Inflammatory macrophage (primary cell): ENCODE data around the gene C16orf87.

Experiments
- DNase-seq, 2 donors: peaks; one replicate each; pipeline ENCODE4 v3.0.0-alpha.2; 2020 to 2022

C16orf87 gene

DNA sequence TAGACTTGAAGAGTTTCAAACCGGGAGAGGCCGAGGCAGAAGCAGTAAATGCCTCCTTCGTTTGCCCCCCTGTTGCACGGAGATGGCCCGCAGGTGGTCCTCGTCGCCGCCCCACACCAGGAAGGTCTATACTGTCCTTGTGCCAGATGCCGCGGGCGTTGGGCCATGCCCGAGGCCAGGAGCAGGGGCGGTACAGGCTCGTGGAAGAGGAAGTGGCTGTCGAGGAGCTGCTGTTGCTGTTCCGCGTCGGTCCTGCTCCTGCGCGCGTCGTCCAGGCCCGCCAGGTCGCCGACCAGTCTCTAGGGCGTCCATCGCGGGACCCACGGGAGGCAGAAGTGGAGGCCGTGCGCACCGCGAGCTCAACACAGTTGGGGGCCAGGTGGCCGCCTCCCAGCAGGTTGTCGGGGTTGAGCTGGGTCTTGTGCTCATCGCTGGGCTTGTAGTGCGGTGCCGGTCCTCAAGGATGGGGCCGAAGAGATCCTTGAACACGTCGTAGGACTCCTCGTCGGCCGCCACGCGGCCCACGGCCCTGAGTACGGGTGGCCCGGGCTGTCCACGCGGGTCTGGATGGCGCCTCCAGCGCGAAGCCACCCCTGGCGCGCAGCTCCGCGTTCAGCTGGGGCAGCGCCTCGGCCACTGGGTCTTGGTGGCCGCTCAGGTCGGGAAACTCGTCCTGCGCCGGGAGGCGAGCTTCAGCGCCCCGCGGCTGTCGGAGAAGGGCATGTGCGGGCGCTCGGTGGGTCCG, 13.1 kb upstream of the C16orf87 start:
- DNase-seq = peak in 1 of 2 donors; percentile 56

GRCh38 chr16:46842192-46842895, 11.4 kb upstream of the C16orf87 start:
- no peak for DNase-seq

DNA sequence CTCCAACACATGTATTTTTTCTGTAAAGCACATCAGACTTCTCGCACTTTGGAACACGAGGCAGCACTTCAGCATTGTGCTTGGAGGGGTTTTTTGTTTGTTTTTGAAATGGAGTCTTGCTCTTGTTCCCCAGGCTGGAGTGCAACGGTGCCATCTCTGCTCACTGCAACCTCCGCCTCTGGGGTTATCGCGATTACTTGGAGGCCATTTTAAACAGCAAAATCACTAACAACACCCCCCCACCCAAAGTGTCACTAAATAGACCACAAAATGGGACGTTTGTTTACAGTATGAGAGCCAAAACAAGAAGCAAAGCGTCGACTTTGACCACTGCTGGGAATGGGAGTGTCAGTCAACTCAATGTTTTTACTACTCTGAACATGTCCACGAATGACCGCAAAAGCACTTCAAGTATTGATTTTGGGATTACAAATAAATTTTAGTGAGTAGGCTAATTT, 9.0 kb upstream of the C16orf87 start:
- DNase-seq = no peak

DNA sequence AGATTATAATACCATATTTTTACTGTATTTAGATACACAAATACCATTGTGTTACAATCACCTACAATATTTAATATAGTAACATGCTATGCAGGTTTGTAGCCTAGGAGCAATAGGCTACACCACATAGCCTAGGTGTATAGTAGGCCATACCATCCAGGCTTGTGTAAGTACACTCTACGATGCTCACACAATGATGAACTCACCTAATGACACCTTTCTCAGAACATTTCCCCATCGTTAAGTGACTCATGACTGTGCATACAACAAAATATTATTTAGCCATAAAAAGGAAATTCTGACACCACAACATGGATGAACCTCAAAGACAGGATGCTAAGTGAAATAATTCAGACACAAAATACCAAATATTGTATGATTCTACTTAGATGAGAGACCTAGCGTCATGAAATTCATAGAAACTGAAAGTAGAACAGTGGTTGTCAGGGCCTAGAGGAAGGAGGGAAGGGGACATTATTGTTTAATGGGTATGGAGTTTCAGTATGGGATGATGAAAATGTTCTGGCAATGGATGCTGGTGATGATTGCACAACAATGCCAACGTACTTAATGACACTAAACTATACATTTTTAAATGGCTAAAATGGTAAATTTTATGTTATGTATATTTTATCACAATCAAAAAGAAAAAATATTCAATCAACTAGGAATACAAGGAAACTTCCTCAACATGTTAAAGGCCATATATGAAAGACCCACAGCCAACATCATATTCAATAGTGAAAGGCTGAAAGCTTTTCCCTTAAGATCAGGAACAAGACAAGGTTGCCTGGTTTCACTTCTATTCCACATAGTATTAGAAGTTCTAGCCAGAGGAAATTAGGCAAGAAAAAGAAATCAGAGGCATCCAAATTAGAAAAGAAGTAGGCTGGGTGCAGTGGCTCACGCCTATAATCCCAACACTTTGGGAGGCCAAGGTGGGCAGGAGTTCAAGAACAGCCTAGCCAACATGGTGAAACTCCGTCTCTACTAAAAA, 5.9 kb upstream of the C16orf87 start:
- DNase-seq = peak; percentile 14 to 50

DNA sequence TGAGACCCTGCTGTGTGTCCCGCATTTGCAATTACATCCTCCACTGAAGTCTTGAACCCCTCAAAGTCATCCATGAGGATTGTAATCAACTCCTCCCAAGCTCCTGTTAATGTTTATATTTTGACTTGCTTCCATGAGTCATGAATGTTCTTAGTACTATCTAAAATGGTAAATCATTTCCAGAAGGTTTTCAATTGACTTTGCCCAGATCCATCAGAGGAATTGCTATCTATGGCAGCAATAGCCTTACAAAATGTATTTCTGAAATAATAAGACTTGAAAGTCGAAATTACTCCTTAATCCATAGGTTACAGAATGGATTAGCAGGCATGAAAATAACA, 2.5 kb upstream of the C16orf87 start:
- DNase-seq = no peak

- no peak for DNase-seq
Measured at GRCh38 chr16:46832757-46833459, 1.9 kb upstream of the C16orf87 start.

- DNase-seq = peak; percentile 14 to 39
Measured at GRCh38 chr16:46830417-46830901, 521 bp downstream of the C16orf87 start.

GRCh38 chr16:46828943-46829342, 2.0 kb downstream of the C16orf87 start:
- no peak for DNase-seq

GRCh38 chr16:46828292-46828691, 2.7 kb downstream of the C16orf87 start:
- DNase-seq = no peak

DNA sequence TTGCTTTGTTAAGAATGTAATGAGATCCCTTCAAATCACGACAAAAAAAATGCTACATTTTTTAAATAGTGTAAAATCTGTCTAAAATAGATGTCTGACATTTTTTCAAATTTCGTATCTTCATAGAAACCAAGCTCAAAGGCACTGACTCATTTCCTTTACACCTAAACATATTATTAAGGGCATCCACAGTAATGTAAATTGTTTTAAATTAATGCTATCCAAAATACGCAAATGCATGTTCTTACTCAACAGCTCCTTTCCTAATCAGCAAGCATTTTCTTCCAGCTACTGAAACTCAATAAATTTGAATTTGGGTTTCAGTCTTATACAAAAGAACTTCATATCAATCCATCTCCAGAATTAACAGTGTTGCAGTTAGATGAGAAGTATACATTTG, 4.3 kb downstream of the C16orf87 start:
- DNase-seq = no peak

DNA sequence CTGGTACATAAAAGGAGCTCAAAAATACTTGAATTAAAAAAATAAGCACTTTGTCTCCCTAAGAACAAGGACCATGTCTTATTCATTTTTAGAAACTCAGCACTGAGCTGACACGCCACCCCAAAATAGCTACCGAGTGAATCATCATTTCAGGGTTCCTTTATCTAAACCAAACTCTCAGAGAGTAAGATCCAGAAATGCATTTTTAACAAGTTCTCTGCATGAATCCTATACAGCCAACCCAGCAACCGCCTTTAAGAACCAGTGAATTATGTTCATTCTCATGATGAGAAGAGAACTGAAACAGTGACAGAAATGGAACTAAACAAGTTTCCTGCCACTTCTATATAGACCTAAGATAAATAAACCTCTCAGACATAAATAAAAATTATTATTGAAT, 8.7 kb downstream of the C16orf87 start:
- DNase-seq = no peak

DNA sequence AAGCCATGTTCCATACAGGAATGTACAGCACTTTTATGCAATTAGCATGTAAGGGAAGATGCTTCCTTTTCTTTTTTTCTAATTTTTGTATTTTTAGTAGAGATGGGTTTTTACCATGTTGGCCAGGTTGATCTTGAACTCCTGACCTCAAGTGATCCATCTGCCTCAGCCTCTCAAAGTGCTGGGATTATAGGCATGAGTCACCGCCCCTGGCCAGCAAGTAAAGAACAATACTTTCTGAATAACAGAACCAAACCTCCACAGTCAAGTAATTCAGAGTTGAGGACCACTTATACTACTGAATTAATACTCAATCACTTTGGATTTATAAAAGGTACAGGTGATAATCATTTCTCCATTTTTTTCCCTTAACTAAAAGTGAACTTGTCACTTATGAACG, 13.0 kb downstream of the C16orf87 start:
- DNase-seq = no peak

DNA sequence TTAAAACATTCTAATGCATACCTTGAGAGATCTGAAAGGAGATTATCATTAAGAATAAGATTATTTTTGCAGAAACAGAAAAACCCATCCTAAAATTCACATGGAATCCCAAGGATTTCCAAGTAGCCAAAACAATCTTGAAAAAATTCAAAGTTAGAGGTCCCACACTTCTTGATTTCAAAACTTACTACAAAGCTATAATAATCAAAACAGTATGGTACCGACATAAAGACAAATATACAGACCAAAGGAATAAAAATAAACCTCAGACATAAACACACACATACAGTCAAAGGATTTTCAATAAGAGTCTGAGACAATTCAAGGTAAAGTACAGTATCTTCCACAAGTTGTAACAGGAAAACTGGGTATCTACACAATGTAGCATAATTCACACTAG, 16.2 kb downstream of the C16orf87 start:
- no peak for DNase-seq

DNA sequence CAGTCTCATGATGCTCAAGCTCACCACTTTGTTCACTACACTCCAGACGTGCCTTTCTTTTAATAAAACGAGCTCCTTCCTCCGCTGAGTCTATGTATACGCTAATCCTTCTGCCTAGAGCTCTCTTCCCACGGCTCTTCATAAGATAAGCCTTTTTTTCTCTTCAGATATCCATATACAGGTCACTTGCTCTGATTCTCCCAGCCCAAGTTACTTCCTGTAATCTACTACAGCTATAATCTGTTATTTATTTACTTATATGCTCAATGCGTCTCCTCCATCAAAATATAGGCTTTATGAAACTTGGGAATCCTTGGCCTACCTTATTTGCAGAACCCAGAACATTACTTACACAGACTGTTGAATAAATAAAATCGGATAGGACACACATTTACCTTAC, 17.4 kb downstream of the C16orf87 start:
- no peak for DNase-seq

DNA sequence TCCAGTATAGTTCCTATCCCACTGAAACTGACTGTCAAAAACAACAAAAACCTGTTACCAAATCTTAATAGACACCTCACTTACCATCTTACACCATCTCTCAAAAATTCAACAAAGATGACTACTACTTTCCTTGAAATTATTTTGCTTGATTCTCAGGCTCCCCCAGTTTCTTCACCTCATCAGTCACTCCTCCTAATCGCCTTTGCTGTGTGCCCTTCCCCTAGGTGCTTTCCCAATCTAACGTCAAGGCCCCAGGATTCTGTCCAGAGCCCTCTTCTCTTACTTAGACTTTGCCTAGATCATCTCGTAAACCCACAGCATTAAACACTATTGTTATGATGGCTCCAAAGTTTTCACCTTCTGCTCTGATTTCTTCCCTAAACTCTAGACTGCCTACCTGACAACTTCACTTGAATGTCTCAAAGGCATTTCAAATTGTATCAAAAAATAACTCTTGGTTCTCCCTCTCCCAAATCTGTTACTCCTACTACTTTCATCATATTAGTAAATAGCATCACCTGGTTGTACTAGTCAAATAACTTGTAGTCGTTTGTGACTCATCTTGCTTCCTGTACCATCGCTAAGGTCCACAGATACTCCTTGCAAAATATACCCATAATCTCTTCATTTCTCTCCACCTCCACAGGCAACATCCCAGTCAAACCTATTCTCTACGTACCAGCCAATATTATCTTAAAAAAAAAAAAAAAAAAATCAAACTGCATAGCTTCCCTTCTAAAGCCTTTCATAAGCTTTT, 18.0 kb downstream of the C16orf87 start:
- no peak for DNase-seq

DNA sequence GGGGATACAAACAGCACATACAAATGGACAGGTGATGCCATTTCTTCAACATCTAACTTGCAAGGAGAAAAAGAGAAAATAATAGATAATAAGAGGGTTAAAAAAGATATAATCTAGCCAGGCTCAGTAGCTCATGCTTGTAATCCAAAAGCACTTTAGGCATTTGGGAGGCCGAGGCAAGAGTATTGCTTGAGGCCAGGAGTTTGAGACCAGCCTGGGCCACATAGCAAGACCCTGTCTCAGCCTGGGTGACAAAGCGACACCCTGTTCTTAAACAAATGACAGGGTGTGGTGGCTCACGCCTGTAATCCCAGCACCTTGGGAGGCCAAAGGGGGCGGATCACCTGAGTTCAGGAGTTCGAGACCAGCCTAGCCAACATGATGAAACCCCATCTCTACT, 19.3 kb downstream of the C16orf87 start:
- DNase-seq = no peak

DNA sequence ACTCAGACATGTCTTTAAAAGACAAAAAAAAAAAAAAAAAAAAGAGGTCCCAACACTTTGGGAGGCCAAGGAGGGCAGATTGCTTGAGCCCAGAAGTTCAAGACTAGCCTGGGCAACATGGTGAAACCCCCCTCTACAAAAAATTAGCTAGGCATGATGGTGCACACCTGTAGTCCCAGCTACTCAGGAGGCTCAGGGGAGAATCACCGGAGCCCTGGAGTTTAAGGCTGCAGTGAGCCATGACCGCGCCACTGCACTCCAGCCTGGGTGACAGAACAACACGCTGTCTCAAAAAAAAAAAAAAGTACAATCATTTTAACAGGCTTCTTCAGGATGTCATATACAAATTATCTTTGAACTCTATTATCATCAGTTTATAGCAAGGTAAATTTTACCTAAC, 22.0 kb downstream of the C16orf87 start:
- DNase-seq = no peak

DNA sequence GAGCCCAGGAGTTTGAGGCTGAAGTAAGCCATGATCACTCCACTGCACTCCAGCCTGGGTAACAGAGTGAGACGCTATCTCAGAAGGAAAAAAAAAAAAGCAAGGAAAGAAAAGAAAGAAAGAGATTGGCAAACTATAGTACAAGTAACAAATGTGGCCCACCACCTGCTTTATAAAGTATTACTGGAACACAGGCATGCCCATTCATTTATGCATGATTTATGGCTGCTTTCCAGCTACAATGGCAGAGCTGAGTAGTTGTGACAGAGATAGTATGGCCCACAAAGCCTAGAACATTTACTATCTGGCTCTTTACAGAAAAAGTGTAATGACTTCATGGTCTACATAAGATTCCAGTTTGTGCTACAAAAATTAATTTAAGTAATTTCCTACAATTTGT, 23.6 kb downstream of the C16orf87 start:
- no peak for DNase-seq

GRCh38 chr16:46803373-46803772, 27.6 kb downstream of the C16orf87 start:
- no peak for DNase-seq

DNA sequence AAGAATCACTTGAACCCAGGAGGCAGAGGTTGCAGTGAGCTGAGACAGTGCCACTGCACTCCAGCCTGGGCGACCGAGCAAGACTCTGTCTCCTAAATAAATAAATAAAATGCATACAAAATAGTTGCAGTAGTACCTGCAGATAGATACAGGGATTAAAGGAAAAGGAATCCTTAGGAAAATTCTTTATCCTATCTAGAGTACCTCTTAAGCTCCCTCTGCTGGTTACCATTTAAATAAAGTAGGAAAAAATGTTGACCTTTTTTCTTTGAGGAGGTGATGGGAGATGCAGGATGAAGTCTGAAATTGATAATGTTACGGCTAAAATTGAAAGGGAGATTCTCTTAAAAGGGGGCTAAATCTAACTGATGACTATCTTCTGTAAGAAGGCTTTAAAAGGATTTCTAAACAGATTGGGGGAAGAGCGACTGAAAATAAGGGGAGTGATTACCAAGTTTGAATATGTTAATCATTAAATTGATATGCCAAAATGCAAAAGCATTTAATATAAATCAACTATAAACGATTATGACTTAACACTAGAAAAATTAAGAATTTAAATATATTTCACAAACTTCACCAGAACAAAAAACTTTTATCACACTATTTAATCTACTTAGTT, 29.4 kb downstream of the C16orf87 start:
- peak in 1 of 2 donors; percentile 34 for DNase-seq

DNA sequence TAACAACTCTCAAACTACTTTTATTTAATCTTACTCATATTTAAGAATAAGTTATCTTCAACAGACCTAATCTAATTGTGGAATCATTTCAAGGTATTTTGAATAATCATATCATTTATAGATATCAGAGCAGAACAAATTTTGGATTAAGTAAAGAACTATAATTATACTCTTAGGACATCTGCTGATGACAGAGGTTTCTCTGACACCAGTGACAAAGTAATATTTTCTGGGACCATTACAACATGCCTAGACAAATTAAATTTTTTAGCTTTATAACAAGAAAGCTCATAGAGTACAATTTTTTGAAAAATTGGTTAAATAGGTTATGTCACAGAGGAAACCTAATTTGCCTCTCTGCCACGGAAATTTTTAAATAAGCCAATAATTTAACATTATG, 30.5 kb downstream of the C16orf87 start:
- no peak for DNase-seq
